ENCODE data around the gene S100G.
"Not testable (repeated sequence)": the region's sequence is repeated elsewhere in the genome, so short reads cannot be mapped to it uniquely, and the experiment has no call there.

S100G gene

GRCh38 chrX:16649858-16650257 is at the start of gene S100G:
Gene S100G (plus strand): TSS chrX:16650158. CDS start chrX:16651007, 849 bp downstream.
- FAIRE-seq, result no peak
- no peak for DNase-seq (ENCODE audit: low spot score)

- FAIRE-seq (no peak), DNase-seq (ENCODE audit: low spot score) (no peak)
These were observed 48.1 kb upstream of the S100G start for GRCh38 chrX:16601885-16602284.

GRCh38 chrX:16603235-16603634 is 46.7 kb upstream of the S100G start:
- DNase-seq (ENCODE audit: low spot score); FAIRE-seq: not testable (repeated sequence)

- no peak for DNase-seq (ENCODE audit: low spot score)
- no peak for FAIRE-seq
These were observed 46.1 kb upstream of the S100G start for GRCh38 chrX:16603822-16604221.

GRCh38 chrX:16604337-16604736 is 45.6 kb upstream of the S100G start:
- FAIRE-seq, result no peak

GRCh38 chrX:16606142-16606720 is 43.7 kb upstream of the S100G start:
- FAIRE-seq (no peak), DNase-seq (ENCODE audit: low spot score) (no peak)

More at GRCh38 chrX:16604337-16604736, 45.6 kb upstream of the S100G start:
- DNase-seq (ENCODE audit: low spot score), result no peak

GRCh38 chrX:16610121-16610621 is 39.8 kb upstream of the S100G start:
- FAIRE-seq (no peak), DNase-seq (ENCODE audit: low spot score) (no peak)

- not testable (repeated sequence) for FAIRE-seq
These were observed 39.3 kb upstream of the S100G start for GRCh38 chrX:16610654-16611053.

GRCh38 chrX:16612257-16612897 is 37.6 kb upstream of the S100G start:
- FAIRE-seq (no peak), DNase-seq (ENCODE audit: low spot score) (no peak)

More at GRCh38 chrX:16610654-16611053, 39.3 kb upstream of the S100G start:
- DNase-seq (ENCODE audit: low spot score), result not testable (repeated sequence)

- FAIRE-seq, result no peak
- DNase-seq (ENCODE audit: low spot score), result no peak
These were observed 32.6 kb upstream of the S100G start for GRCh38 chrX:16617382-16617781.

GRCh38 chrX:16618422-16618821 is 31.5 kb upstream of the S100G start:
- no peak for DNase-seq (ENCODE audit: low spot score)
- FAIRE-seq, result no peak

GRCh38 chrX:16619024-16619423 is 30.9 kb upstream of the S100G start:
- DNase-seq (ENCODE audit: low spot score) (no peak), FAIRE-seq (no peak)

- not testable (repeated sequence) for FAIRE-seq; DNase-seq (ENCODE audit: low spot score)
These were observed 21.4 kb upstream of the S100G start for GRCh38 chrX:16628511-16628910.

GRCh38 chrX:16628946-16629595 is 20.9 kb upstream of the S100G start:
- FAIRE-seq, result no peak
- no peak for DNase-seq (ENCODE audit: low spot score)

GRCh38 chrX:16629909-16630308 is 20.0 kb upstream of the S100G start:
- FAIRE-seq (no peak), DNase-seq (ENCODE audit: low spot score) (no peak)

GRCh38 chrX:16633754-16634153 is 16.2 kb upstream of the S100G start:
- DNase-seq (ENCODE audit: low spot score), result no peak
- FAIRE-seq, result no peak

- FAIRE-seq, result no peak
- no peak for DNase-seq (ENCODE audit: low spot score)
These were observed 14.9 kb upstream of the S100G start for GRCh38 chrX:16635040-16635439.

- FAIRE-seq (no peak), DNase-seq (ENCODE audit: low spot score) (no peak)
These were observed 14.4 kb upstream of the S100G start for GRCh38 chrX:16635596-16635995.

- DNase-seq (ENCODE audit: low spot score) (no peak), FAIRE-seq (no peak)
These were observed 11.4 kb upstream of the S100G start for GRCh38 chrX:16638533-16638932.

GRCh38 chrX:16639966-16640365 is 10.0 kb upstream of the S100G start:
- no peak for FAIRE-seq
- DNase-seq (ENCODE audit: low spot score), result no peak

- FAIRE-seq (no peak), DNase-seq (ENCODE audit: low spot score) (no peak)
These were observed 9.1 kb upstream of the S100G start for GRCh38 chrX:16640823-16641222.

GRCh38 chrX:16643176-16643575 is 6.8 kb upstream of the S100G start:
- DNase-seq (ENCODE audit: low spot score), result no peak
- no peak for FAIRE-seq

Measured in urothelium cell line (cell line).